IMR-90 (cell line): Measurements from ENCODE around the gene DOK6. TPM values are rescaled to one million over a fixed set of nuclear protein-coding genes. Genes with fewer than 3 reads are reported as not detected.
A peak's percentile ranks its signal among the peaks of the same experiment; 100 is the strongest.

Experiments used
- ATAC-seq: fragments of 200-7000 bp; cut with Tn5 transposase; 2 replicates; pipeline ENCODE4 v1.9.1; 2020; ENCODE audit warnings: low read depth, mild to moderate bottlenecking, moderate library complexity
- BruUV-seq: library from RNA; stranded (reverse); fragments of 400-500 nt; replicated peaks from 2 replicates; lab custom pipeline; 2021; lab: Mats Ljungman, UMichigan
- CTCF ChIA-PET: fragments of 300-600 bp; formaldehyde crosslinking; extraction: SDS; loops from one replicate; lab custom pipeline; 2021; ENCODE audit warnings: antibody characterized with exemption; lab: Yijun Ruan, JAX
- POLR2A ChIA-PET: fragments of 300-600 bp; sonication (Branson Sonifier 250); formaldehyde crosslinking; loops from one replicate; lab custom pipeline; 2022; ENCODE audit warnings: antibody characterized with exemption; ENCODE audit not compliant: unreplicated experiment; lab: Charles Lee
- DNase-seq: peaks from one replicate; pipeline ENCODE4 v3.0.0; 2013
- H2AFZ ChIP-seq: replicated peaks from 2 replicates; pipeline ENCODE3; 2013; ENCODE audit warnings: low read length, mild to moderate bottlenecking; ENCODE audit not compliant: poor library complexity
- H2AK5ac ChIP-seq: 2 replicates; pipeline ENCODE4 v1.6.1; 2013; ENCODE audit warnings: low read depth, low read length, inconsistent platforms
- H2AK9ac ChIP-seq: replicated peaks from 2 replicates; pipeline ENCODE3; 2013; ENCODE audit warnings: mild to moderate bottlenecking, low read depth, low read length, moderate library complexity; ENCODE audit not compliant: poor library complexity
- H2BK120ac ChIP-seq: 2 replicates; pipeline ENCODE4 v1.6.1; 2013; ENCODE audit warnings: low read depth, low read length, inconsistent platforms
- H2BK15ac ChIP-seq: 3 replicates; pipeline ENCODE4 v1.6.1; 2013; ENCODE audit warnings: low read depth, low read length, inconsistent platforms
- H2BK20ac ChIP-seq: 2 replicates; pipeline ENCODE4 v1.6.1; 2013; ENCODE audit warnings: low read depth, mild to moderate bottlenecking, inconsistent platforms, low read length, moderate library complexity
- H2BK5ac ChIP-seq: 2 replicates; pipeline ENCODE4 v1.6.1; 2013; ENCODE audit warnings: mild to moderate bottlenecking, low read depth, low read length, inconsistent platforms; ENCODE audit not compliant: poor library complexity, severe bottlenecking
- H3K14ac ChIP-seq: replicated peaks from 2 replicates; pipeline ENCODE4 v1.6.1; 2013; ENCODE audit warnings: low read depth, low read length, inconsistent platforms
- H3K18ac ChIP-seq: 2 replicates; pipeline ENCODE4 v1.6.1; 2013; ENCODE audit warnings: low read depth, low read length, control low read depth
- H3K23ac ChIP-seq: 2 replicates; pipeline ENCODE4 v1.6.1; 2013; ENCODE audit warnings: low read depth, low read length, inconsistent platforms
- H3K27ac ChIP-seq: 2 replicates; pipeline ENCODE4 v1.5.1; 2013; ENCODE audit warnings: mild to moderate bottlenecking, control low read depth, low read length; ENCODE audit not compliant: insufficient read depth
- H3K27me3 ChIP-seq: 2 replicates; pipeline ENCODE4 v1.6.1; 2013; ENCODE audit warnings: low read length; ENCODE audit not compliant: control insufficient read depth, insufficient read depth
- H3K36me3 ChIP-seq: 2 replicates; pipeline ENCODE4 v1.6.1; 2013; ENCODE audit warnings: low read length, mixed read lengths; ENCODE audit not compliant: control insufficient read depth, insufficient read depth
- H3K4ac ChIP-seq: 2 replicates; pipeline ENCODE4 v1.6.1; 2013; ENCODE audit warnings: low read depth, low read length, inconsistent platforms
- H3K4me1 ChIP-seq: 2 replicates; pipeline ENCODE4 v1.6.1; 2013; ENCODE audit warnings: low read length, mixed read lengths; ENCODE audit not compliant: control insufficient read depth, insufficient read depth
- H3K4me2 ChIP-seq: 2 replicates; pipeline ENCODE4 v1.6.1; 2013; ENCODE audit warnings: low read depth, mild to moderate bottlenecking, control low read depth, low read length, moderate library complexity
- H3K4me3 ChIP-seq: 2 replicates; pipeline ENCODE4 v1.5.1; 2013; ENCODE audit warnings: low read depth, mild to moderate bottlenecking, control low read depth, low read length, moderate library complexity; ENCODE audit not compliant: insufficient read depth
- H3K56ac ChIP-seq: 2 replicates; pipeline ENCODE4 v1.6.1; 2013; ENCODE audit warnings: low read length, inconsistent platforms; ENCODE audit not compliant: insufficient read depth; ENCODE audit errors: extremely low read depth
- H3K79me1 ChIP-seq, 2 experiments: 2 replicates each; pipeline ENCODE4 v1.6.1; 2013; ENCODE audit warnings: low read length in 2 of 2, inconsistent platforms in 1 of 2, low read depth in 1 of 2
- H3K9ac ChIP-seq: 2 replicates; pipeline ENCODE4 v1.6.1; 2013; ENCODE audit warnings: low read depth, low read length, control low read depth
- H3K9me1 ChIP-seq: 2 replicates; pipeline ENCODE4 v1.6.1; 2013; ENCODE audit warnings: low read length, inconsistent platforms; ENCODE audit not compliant: insufficient read depth
- H3K9me3 ChIP-seq: 2 replicates; pipeline ENCODE4 v1.6.1; 2013; ENCODE audit warnings: low read length; ENCODE audit not compliant: control insufficient read depth, insufficient read depth
- H4K20me1 ChIP-seq: 2 replicates; pipeline ENCODE4 v1.6.1; 2013; ENCODE audit warnings: low read length, inconsistent platforms; ENCODE audit not compliant: insufficient read depth
- H4K5ac ChIP-seq: 2 replicates; pipeline ENCODE4 v1.6.1; 2013; ENCODE audit warnings: mild to moderate bottlenecking, low read depth, low read length, control low read depth
- H4K8ac ChIP-seq, 2 experiments: 2 replicates each; pipeline ENCODE4 v1.6.1; 2013; ENCODE audit warnings: low read depth in 2 of 2, low read length in 2 of 2, control low read depth in 1 of 2, inconsistent platforms in 1 of 2
- H4K91ac ChIP-seq: 2 replicates; pipeline ENCODE4 v1.6.1; 2013; ENCODE audit warnings: low read depth, low read length, inconsistent platforms; ENCODE audit not compliant: insufficient read depth
- NFE2L2 ChIP-seq: fragments of 150-350 bp; IDR thresholded peaks from 2 replicates; pipeline ENCODE4 v1.6.1; 2016; ENCODE audit warnings: low read depth, mild to moderate bottlenecking, low read length
- WGBS, 2 experiments: methylation state at CpG; one replicate each; pipeline versions ENCODE4 v1.1.5 to v1.1.7; 2013; ENCODE audit warnings: missing lambda C conversion rate in 2 of 2; ENCODE audit not compliant: insufficient read length in 1 of 2; ENCODE audit errors: extremely low coverage in 2 of 2; 5-methylcytosine and 5-hydroxymethylcytosine counted together
- dilution Hi-C: fragments of 300-500 bp; cut with HindIII; formaldehyde crosslinking; loops from one replicate; pipeline ENCODE4 v1.14.3; 2018; ENCODE audit warnings: low sequenced_read_pairs; ENCODE audit not compliant: unreplicated experiment
- in situ Hi-C: fragments of 300-500 bp; cut with MboI; formaldehyde crosslinking; loops from 3 replicates; pipeline ENCODE4 v1.14.3; 2019; ENCODE audit warnings: low sequenced_read_pairs, inconsistent platforms, mixed read lengths
- intact Hi-C: fragments of 100-400 bp; cut with micrococcal nuclease; formaldehyde crosslinking; loops from 2 replicates; pipeline ENCODE4 v1.10.0; 2022
- polyA plus RNA-seq, 3 experiments: library from polyadenylated mRNA; depleted of rRNA; stranded (reverse); fragments of >200 nt; gene quantifications; 2 replicates each; pipeline ENCODE4 v1.2.3, GENCODE V29; 2012; ENCODE audit warnings: low replicate concordance in 1 of 3
- total RNA-seq: library from RNA; depleted of rRNA; stranded (reverse); fragments of >200 nt; gene quantifications from 2 replicates; pipeline ENCODE4 v1.2.3, GENCODE V29; 2012

The DOK6 gene
- total and polyA plus RNA-seq, 2 of the 4 experiments (the other 2 are of a cell fraction), result 1.9 to 2.7 TPM

DNA sequence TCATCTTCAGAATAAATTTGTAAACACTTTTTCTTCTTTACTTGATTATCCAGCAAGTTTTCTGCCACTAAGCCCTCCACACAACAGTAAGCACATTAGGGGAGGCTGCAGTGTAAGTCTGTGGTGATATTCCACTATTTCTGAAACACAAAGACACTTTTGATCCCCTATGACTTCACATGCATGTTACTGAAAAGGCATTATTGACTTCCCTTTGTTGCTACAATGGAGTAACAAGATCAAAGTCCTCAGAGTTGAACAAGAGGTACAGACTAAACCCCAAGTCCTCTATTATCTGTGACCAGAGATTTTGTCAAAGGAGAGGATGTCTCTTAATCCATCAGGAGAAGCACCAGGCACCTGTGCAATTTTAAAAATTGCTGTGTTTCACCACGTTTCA is 389.1 kb downstream of the DOK6 start:
- peak overlapping the region; percentile 57 for H3K18ac ChIP-seq
- no peak for TF ChIP-seq NFE2L2

More for the DNA sequence above, 389.1 kb downstream of the DOK6 start:
- no peak for ATAC-seq
- Histone ChIP-seq H3K9me3 (no peaks in the 10 kb centered on the region), H3K27ac (no peak overlapping the region), H3K36me3 (no peaks in the 10 kb centered on the region), H3K79me1 (no peaks in the 10 kb centered on the region), H3K4me2 (no peak overlapping the region), H3K4me1 (peaks cover 7% of the 10 kb centered on the region; the same call in 1 of the 2 replicates), H3K14ac (0 out of 2 replicates have a peak overlapping the region, but pooled peaks have one; percentile 50), H3K4me3 (no peak overlapping the region), H2BK5ac (no peak overlapping the region), H2AK5ac (no peak overlapping the region), H3K9ac (no peak overlapping the region), H3K56ac (no peak overlapping the region), H2BK120ac (peak overlapping the region; percentile 51; the same call in 1 of the 2 replicates), H3K9me1 (no peaks in the 10 kb centered on the region), H2BK15ac (peak overlapping the region; percentile 62), H4K20me1 (no peaks in the 10 kb centered on the region), H3K4ac (no peak overlapping the region), H2AFZ (no peak overlapping the region), H3K27me3 (no peaks in the 10 kb centered on the region), H2BK20ac (peak overlapping the region; percentile 70; the same call in 1 of the 2 replicates), H2AK9ac (no peak overlapping the region), H4K5ac (no peak overlapping the region), H3K23ac (no peak overlapping the region), H4K91ac (peak overlapping the region; percentile 11; the same call in 1 of the 2 replicates), H4K8ac (peak overlapping the region in 1 of 2 experiments; percentile 24; a peak in 1 of 4 replicates)
- no CpG with 5 or more reads among the region's 1 CpG for WGBS, 2 experiments
- intact Hi-C loops, result loop anchor here (10.0 kb wide), 2 partner anchors 285 to 945 kb away; no protein-coding TSS in a partner anchor
- DNase-seq, result no peak
- ChIA-PET CTCF (no interaction called here), POLR2A (no interaction called here)
- in situ Hi-C loops, result no loop called here
- no TSS peak for BruUV-seq
- dilution Hi-C loops, result no loop called here
